Endothelial cell of umbilical vein (primary cell): ENCODE results near the gene SLC39A5. TPM values are rescaled to one million over a fixed set of nuclear protein-coding genes. Genes with fewer than 3 reads are reported as not detected.
"Not testable (repeated sequence)": the region's sequence is repeated elsewhere in the genome, so short reads cannot be mapped to it uniquely, and the experiment has no call there.

ENCODE experiments used
- BruUV-seq: library from RNA; stranded (reverse); fragments of 400-500 nt; replicated peaks from 2 replicates; lab custom pipeline; 2021; lab: Mats Ljungman, UMichigan
- CTCF ChIA-PET: fragments of 300-600, 350-600 bp; sonication (Branson Sonifier 250); formaldehyde crosslinking; loops from one replicate; lab custom pipeline; 2021; ENCODE audit warnings: antibody characterized with exemption, inconsistent platforms; lab: Charles Lee
- POLR2A ChIA-PET: fragments of 300-600, 350-600 bp; sonication (Branson Sonifier 250); formaldehyde crosslinking; loops from one replicate; lab custom pipeline; 2021; ENCODE audit warnings: antibody characterized with exemption, inconsistent platforms; lab: Charles Lee
- DNase-seq: peaks from one replicate; pipeline ENCODE4 v3.0.0-alpha.2; 2011; ENCODE audit warnings: low read depth, low spot score
- FAIRE-seq: peaks from 2 replicates; lab custom pipeline; 2011; peaks lifted over from hg19 to GRCh38; lab: Jason Lieb, UNC
- H2AFZ ChIP-seq: 2 replicates; pipeline ENCODE4 v1.6.0; 2012; ENCODE audit warnings: low read depth, low read length, control low read depth, inconsistent platforms
- H3K27ac ChIP-seq: 2 replicates; pipeline ENCODE4 v1.5.1; 2011; ENCODE audit warnings: low read depth, mild to moderate bottlenecking, control low read depth, low read length, moderate library complexity; ENCODE audit not compliant: insufficient read depth
- H3K27me3 ChIP-seq, 2 experiments: 2 replicates each; pipeline versions ENCODE4 v1.6.0 to v1.6.1; 2011; ENCODE audit warnings: low read length in 2 of 2, mixed read lengths in 1 of 2; ENCODE audit not compliant: control insufficient read depth in 2 of 2, insufficient read depth in 2 of 2
- H3K36me3 ChIP-seq, 2 experiments: 2 replicates in 1 of 2; 3 replicates in 1 of 2; pipeline ENCODE4 v1.5.1; 2011; ENCODE audit warnings: low read length in 2 of 2, mild to moderate bottlenecking in 1 of 2, moderate library complexity in 1 of 2; ENCODE audit not compliant: control insufficient read depth in 2 of 2, insufficient read depth in 2 of 2; ENCODE audit errors: extremely low read depth in 1 of 2
- H3K4me1 ChIP-seq: 3 replicates; pipeline ENCODE4 v1.5.1; 2011; ENCODE audit warnings: mild to moderate bottlenecking, low read length; ENCODE audit not compliant: control insufficient read depth, insufficient read depth; ENCODE audit errors: extremely low read depth
- H3K4me2 ChIP-seq: 2 replicates; pipeline ENCODE4 v1.6.1; 2011; ENCODE audit warnings: low read length, control low read depth, mixed read lengths; ENCODE audit not compliant: insufficient read depth
- H3K4me3 ChIP-seq, 3 experiments: fragments of 200-600 bp in 1 of 3; sonication (generic), shearing (Covaris generic) in 1 of 3; replicated peaks in 1 of 3; 2 replicates each; pipeline ENCODE4 v1.5.1; 2011 to 2016; ENCODE audit warnings: control low read depth in 3 of 3, low read length in 3 of 3, mild to moderate bottlenecking in 2 of 3, inconsistent platforms in 1 of 3, low read depth in 1 of 3, moderate library complexity in 1 of 3; ENCODE audit not compliant: insufficient read depth in 1 of 3
- H3K79me2 ChIP-seq: 2 replicates; pipeline ENCODE4 v1.6.0; 2012; ENCODE audit warnings: low read length, inconsistent platforms; ENCODE audit not compliant: control insufficient read depth, insufficient read depth
- H3K9ac ChIP-seq: replicated peaks from 2 replicates; pipeline ENCODE3; 2011; ENCODE audit warnings: low read length, control low read depth; ENCODE audit not compliant: insufficient read depth; ENCODE audit errors: extremely low read depth
- H3K9me1 ChIP-seq: replicated peaks from 3 replicates; pipeline ENCODE4 v1.6.0; 2011; ENCODE audit warnings: mild to moderate bottlenecking, low read length; ENCODE audit not compliant: control insufficient read depth, insufficient read depth; ENCODE audit errors: extremely low read depth
- H3K9me3 ChIP-seq: replicated peaks from 2 replicates; pipeline ENCODE4 v1.5.1; 2012; ENCODE audit warnings: low read length, inconsistent platforms; ENCODE audit not compliant: control insufficient read depth, insufficient read depth
- H4K20me1 ChIP-seq: replicated peaks from 2 replicates; pipeline ENCODE3; 2011; ENCODE audit warnings: mild to moderate bottlenecking, low read length; ENCODE audit not compliant: control insufficient read depth, insufficient read depth; ENCODE audit errors: extremely low read depth
- CTCF ChIP-seq, 2 donors: IDR thresholded peaks; 1 replicate in 1 of 2; 2 replicates in 1 of 2; pipeline ENCODE4 v1.5.1; 2011; ENCODE audit warnings: low read length in 2 of 2, mild to moderate bottlenecking in 2 of 2, moderate library complexity in 2 of 2, control low read depth in 1 of 2, inconsistent platforms in 1 of 2, low read depth in 1 of 2; ENCODE audit not compliant: insufficient read depth in 1 of 2; ENCODE audit errors: extremely low read depth in 1 of 2
- GATA2 ChIP-seq: IDR thresholded peaks from 2 replicates; pipeline ENCODE4 v1.7.0; 2011; ENCODE audit warnings: low read depth, mild to moderate bottlenecking, moderate library complexity, mixed read lengths, low read length; ENCODE audit not compliant: insufficient read length, insufficient read depth
- MYC ChIP-seq: IDR thresholded peaks from one replicate; pipeline ENCODE4 v1.6.1; 2011; ENCODE audit warnings: mild to moderate bottlenecking, low read depth, low read length
- dilution Hi-C: fragments of 300-500 bp; cut with MboI; formaldehyde crosslinking; loops from one replicate; pipeline ENCODE4 v1.15.0; 2019; ENCODE audit warnings: low sequenced_read_pairs; ENCODE audit not compliant: extremely low pct_ligation_motif_present
- intact Hi-C: fragments of 100-400 bp; cut with micrococcal nuclease; formaldehyde crosslinking; loops from one replicate; pipeline ENCODE4 v1.10.0; 2022
- polyA plus RNA-seq, 4 experiments: library from polyadenylated mRNA; depleted of rRNA in 3 of 4; stranded (reverse) in 3 of 4; unstranded in 1 of 4; fragments of >200 nt; gene quantifications; 2 replicates each; pipeline versions ENCODE4 v1.2.1 to v1.2.3, GENCODE V29; 2011 to 2012; ENCODE audit warnings: missing spikeins in 1 of 4
- total RNA-seq: library from RNA; stranded (reverse); gene quantifications from 2 replicates; pipeline ENCODE4 v1.2.3, GENCODE V29; 2021
- TF ChIP-seq, protein P1 (sequence below): IDR thresholded peaks from 2 replicates; pipeline ENCODE4 v1.6.1; 2011; ENCODE audit not compliant: insufficient read depth, insufficient read length

Gene SLC39A5
- total and polyA plus RNA-seq, 2 donors (not counting 3 experiments of a cell fraction or from before 2014, with no cell fraction given): 0.10 TPM; not detected in 1

DNA sequence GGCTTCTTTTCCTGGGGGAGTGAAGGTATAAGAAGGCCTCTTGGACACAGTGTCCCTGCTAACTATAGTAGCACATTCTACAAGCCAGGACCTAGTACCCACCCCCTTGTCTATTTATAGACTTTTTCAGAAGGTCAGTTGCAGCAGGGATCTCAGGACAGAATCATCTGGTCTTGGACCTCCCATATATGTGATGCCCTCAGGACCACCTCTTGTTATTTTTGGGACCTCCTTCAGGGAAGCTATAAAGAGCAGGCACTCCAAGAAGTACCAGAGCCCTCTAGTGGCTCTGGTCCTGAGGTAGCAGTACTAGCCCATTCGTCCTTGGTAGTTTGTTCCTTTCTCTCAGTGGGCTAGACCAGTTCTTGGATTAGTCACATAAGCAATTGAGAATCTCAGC lies 41.2 kb downstream of the SLC39A5 start:
- H3K4me1 ChIP-seq: peaks cover 4% of the 10 kb centered on the region
- no peak for FAIRE-seq
- intact Hi-C loops: no loop called here
- H3K79me2 ChIP-seq: no peaks in the 10 kb centered on the region
- no peak overlapping the region for H3K4me3 ChIP-seq
- H4K20me1 ChIP-seq: no peaks in the 10 kb centered on the region
- BruUV-seq: no TSS peak
- DNase-seq: peak; percentile 39
- CTCF ChIA-PET: interaction anchor here (0.9 to 2.9 kb wide), 7 partner anchors 13 to 193 kb away, joined by 3 to 11 read pairs (median 4); partner anchors contain the start of genes ANKRD52, IL23A, SMARCC2 and ZC3H10
- TF ChIP-seq, protein P1, sequence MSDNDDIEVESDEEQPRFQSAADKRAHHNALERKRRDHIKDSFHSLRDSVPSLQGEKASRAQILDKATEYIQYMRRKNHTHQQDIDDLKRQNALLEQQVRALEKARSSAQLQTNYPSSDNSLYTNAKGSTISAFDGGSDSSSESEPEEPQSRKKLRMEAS: no peak
- TF ChIP-seq GATA2 (no peak), MYC (no peak), CTCF (IDR thresholded peaks at IDR 0.05; ENCODE audit: extremely low read depth in 1 of 2, insufficient read depth in 1 of 2, low read depth in 1 of 2, low read length in 2 of 2) (peak; percentile 29 to 63)
- peaks cover 17 to 27% of the 10 kb centered on the region in 2 experiments for H3K36me3 ChIP-seq
- no peaks in the 10 kb centered on the region for H3K27me3 ChIP-seq
- no peak overlapping the region for H3K4me2 ChIP-seq
- POLR2A ChIA-PET: no interaction called here
- dilution Hi-C loops: no loop called here
- H3K27ac ChIP-seq: no peak overlapping the region
- no peaks in the 10 kb centered on the region for H3K9me3 ChIP-seq
- H3K9ac ChIP-seq: no peak overlapping the region
- H2AFZ ChIP-seq: no peak overlapping the region
- no peaks in the 10 kb centered on the region for H3K9me1 ChIP-seq

- POLR2A ChIA-PET, DNase-seq, H3K27me3 ChIP-seq, dilution Hi-C loops, H3K4me3 ChIP-seq, H4K20me1 ChIP-seq, H3K9me1 ChIP-seq, H2AFZ ChIP-seq, FAIRE-seq, H3K79me2 ChIP-seq, H3K9ac ChIP-seq, H3K4me2 ChIP-seq, H3K4me1 ChIP-seq, H3K9me3 ChIP-seq, BruUV-seq, intact Hi-C loops, H3K27ac ChIP-seq: not testable (repeated sequence)
- CTCF ChIA-PET: interaction anchor here (2.9 kb wide), 1 partner anchor 14 kb away, joined by 11 read pairs; the partner anchor contains the start of gene ANKRD52
- H3K36me3 ChIP-seq: peaks cover 21 to 32% of the 10 kb centered on the region in 2 experiments
Measured at GRCh38 chr12:56272468-56272867, 42.6 kb downstream of the SLC39A5 start.
